DMS 273 treated with DMSO at 0.1 percent for 48 hours (cell line): ENCODE measurements around the gene TAS2R10.

Experiments used
- DNase-seq: peaks from one replicate; lab custom pipeline; 2025; lab: John Stamatoyannopoulos, UW

The TAS2R10 gene

GRCh38 chr12:10779103-10779502, 47.1 kb downstream of the TAS2R10 start:
- no peak for DNase-seq
